ENCODE measurements around the gene DUSP14. TPM values are rescaled to one million over a fixed set of nuclear protein-coding genes. Genes with fewer than 3 reads are reported as not detected.

Gene DUSP14
- total and polyA plus RNA-seq, 2 of the 13 experiments (the other 11 are each of a cell fraction or from before 2014, with no cell fraction given): 33.5 to 39.8 TPM

DNA sequence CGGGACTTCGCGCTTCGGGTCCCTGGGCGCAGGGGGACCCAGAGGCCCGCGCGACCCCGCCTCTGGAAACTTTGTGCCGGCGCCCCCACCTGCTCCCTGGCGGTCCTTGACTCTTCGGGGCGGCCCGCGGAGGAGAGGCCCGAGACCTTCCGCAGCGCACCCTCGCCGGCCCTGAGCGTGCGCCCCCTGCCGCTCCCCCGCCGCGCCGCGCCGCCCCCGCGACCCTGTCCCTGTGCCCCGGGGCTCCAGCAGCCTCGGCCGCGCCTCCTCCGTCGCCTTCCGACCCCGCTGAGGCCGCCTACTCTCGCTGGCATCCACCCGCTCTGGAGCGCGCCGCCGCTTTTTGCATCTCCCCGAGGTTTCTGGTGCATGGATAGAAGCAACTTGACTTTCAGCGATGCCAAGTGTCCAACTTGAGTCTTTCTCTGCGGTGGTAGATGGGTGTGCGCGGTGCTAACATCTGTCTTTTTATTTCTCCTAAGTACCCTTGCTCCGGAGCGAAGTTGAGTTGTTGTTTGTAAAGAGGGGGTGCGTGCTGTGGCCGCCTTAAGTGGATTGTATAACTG lies 414 bp downstream of the DUSP14 start (continued):
- TF ChIP-seq STAG1 (CRISPR knock-in tag; IDR thresholded peaks at IDR 0.05): 0 out of 2 replicates have a peak, but pooled peaks have one; percentile 11
- no peak for TF ChIP-seq ZNF652 (CRISPR knock-in tag; IDR thresholded peaks at IDR 0.05; ENCODE audit: borderline replicate concordance, low read depth)
- no peak for TF ChIP-seq PAF1 (CRISPR knock-in tag; IDR thresholded peaks at IDR 0.05)
- TF ChIP-seq RBAK (CRISPR knock-in tag; IDR thresholded peaks at IDR 0.05): no peak
- TF ChIP-seq RFX3 (CRISPR knock-in tag; IDR thresholded peaks at IDR 0.05): no peak
- no peak for TF ChIP-seq RCOR2 (CRISPR knock-in tag; IDR thresholded peaks at IDR 0.05)
- TF ChIP-seq ZFP37 (CRISPR knock-in tag; IDR thresholded peaks at IDR 0.05; ENCODE audit: borderline replicate concordance): no peak
- no peak for TF ChIP-seq ZNF562 (CRISPR knock-in tag; IDR thresholded peaks at IDR 0.05; ENCODE audit: borderline replicate concordance)
- no peak for TF ChIP-seq ZBTB1 (CRISPR knock-in tag; IDR thresholded peaks at IDR 0.05; ENCODE audit: borderline replicate concordance)
- no peak for TF ChIP-seq ZNF333 (CRISPR knock-in tag; IDR thresholded peaks at IDR 0.05; ENCODE audit: borderline replicate concordance)
- TF ChIP-seq ZNF776 (CRISPR knock-in tag; IDR thresholded peaks at IDR 0.05): no peak
- TF ChIP-seq GTF2F1 (IDR thresholded peaks at IDR 0.05; ENCODE audit: low read length): no peak
- TF ChIP-seq AGO2 (optimal IDR thresholded peaks at IDR 0.05; ENCODE audit: low read depth, low read length): peak; percentile 21
- no peak for TF ChIP-seq MAF1 (CRISPR knock-in tag; IDR thresholded peaks at IDR 0.05; ENCODE audit: borderline replicate concordance)
- no peak for TF ChIP-seq CREM (IDR thresholded peaks at IDR 0.05)
- no peak for TF ChIP-seq CREM (CRISPR knock-in tag; IDR thresholded peaks at IDR 0.05)
- peak; percentile 83 for TF ChIP-seq KMT2A (CRISPR knock-in tag; IDR thresholded peaks at IDR 0.05)
- TF ChIP-seq ZNF724P (CRISPR knock-in tag; IDR thresholded peaks at IDR 0.05; ENCODE audit: borderline replicate concordance): no peak
- no peak for TF ChIP-seq NFE2 (CRISPR knock-in tag; IDR thresholded peaks at IDR 0.05)
- TF ChIP-seq ZNF224 (CRISPR knock-in tag; IDR thresholded peaks at IDR 0.05): no peak
- TF ChIP-seq SP1 (IDR thresholded peaks at IDR 0.05): no peak
- no peak for TF ChIP-seq SP1 (CRISPR knock-in tag; IDR thresholded peaks at IDR 0.05)
- TF ChIP-seq, protein P1, sequence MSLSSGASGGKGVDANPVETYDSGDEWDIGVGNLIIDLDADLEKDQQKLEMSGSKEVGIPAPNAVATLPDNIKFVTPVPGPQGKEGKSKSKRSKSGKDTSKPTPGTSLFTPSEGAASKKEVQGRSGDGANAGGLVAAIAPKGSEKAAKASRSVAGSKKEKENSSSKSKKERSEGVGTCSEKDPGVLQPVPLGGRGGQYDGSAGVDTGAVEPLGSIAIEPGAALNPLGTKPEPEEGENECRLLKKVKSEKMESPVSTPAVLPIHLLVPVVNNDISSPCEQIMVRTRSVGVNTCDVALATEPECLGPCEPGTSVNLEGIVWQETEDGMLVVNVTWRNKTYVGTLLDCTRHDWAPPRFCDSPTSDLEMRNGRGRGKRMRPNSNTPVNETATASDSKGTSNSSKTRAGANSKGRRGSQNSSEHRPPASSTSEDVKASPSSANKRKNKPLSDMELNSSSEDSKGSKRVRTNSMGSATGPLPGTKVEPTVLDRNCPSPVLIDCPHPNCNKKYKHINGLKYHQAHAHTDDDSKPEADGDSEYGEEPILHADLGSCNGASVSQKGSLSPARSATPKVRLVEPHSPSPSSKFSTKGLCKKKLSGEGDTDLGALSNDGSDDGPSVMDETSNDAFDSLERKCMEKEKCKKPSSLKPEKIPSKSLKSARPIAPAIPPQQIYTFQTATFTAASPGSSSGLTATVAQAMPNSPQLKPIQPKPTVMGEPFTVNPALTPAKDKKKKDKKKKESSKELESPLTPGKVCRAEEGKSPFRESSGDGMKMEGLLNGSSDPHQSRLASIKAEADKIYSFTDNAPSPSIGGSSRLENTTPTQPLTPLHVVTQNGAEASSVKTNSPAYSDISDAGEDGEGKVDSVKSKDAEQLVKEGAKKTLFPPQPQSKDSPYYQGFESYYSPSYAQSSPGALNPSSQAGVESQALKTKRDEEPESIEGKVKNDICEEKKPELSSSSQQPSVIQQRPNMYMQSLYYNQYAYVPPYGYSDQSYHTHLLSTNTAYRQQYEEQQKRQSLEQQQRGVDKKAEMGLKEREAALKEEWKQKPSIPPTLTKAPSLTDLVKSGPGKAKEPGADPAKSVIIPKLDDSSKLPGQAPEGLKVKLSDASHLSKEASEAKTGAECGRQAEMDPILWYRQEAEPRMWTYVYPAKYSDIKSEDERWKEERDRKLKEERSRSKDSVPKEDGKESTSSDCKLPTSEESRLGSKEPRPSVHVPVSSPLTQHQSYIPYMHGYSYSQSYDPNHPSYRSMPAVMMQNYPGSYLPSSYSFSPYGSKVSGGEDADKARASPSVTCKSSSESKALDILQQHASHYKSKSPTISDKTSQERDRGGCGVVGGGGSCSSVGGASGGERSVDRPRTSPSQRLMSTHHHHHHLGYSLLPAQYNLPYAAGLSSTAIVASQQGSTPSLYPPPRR (CRISPR knock-in tag; IDR thresholded peaks at IDR 0.05; ENCODE audit: borderline replicate concordance): no peak
- no peak for TF ChIP-seq GZF1 (CRISPR knock-in tag; IDR thresholded peaks at IDR 0.05)
- no peak for TF ChIP-seq ZNF431 (CRISPR knock-in tag; IDR thresholded peaks at IDR 0.05; ENCODE audit: borderline replicate concordance, low read depth)
- TF ChIP-seq, protein P2, sequence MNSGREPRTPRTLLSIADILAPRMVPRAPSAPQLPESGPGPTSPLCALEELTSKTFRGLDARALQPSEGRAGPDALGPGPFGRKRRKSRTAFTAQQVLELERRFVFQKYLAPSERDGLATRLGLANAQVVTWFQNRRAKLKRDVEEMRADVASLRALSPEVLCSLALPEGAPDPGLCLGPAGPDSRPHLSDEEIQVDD (CRISPR knock-in tag; IDR thresholded peaks at IDR 0.05; ENCODE audit: borderline replicate concordance): no peak
- TF ChIP-seq SMARCE1 (IDR thresholded peaks at IDR 0.05; ENCODE audit: borderline replicate concordance): no peak
- TF ChIP-seq, protein P3, sequence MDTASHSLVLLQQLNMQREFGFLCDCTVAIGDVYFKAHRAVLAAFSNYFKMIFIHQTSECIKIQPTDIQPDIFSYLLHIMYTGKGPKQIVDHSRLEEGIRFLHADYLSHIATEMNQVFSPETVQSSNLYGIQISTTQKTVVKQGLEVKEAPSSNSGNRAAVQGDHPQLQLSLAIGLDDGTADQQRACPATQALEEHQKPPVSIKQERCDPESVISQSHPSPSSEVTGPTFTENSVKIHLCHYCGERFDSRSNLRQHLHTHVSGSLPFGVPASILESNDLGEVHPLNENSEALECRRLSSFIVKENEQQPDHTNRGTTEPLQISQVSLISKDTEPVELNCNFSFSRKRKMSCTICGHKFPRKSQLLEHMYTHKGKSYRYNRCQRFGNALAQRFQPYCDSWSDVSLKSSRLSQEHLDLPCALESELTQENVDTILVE (CRISPR knock-in tag; IDR thresholded peaks at IDR 0.05): no peak

Measured in HepG2 (cell line).